ENCODE data around the gene AGR3. TPM values are rescaled to one million over a fixed set of nuclear protein-coding genes. Genes with fewer than 3 reads are reported as not detected.

The AGR3 gene
- total RNA-seq, result not detected

- Mint-ChIP-seq H3K4me1 (no peaks in the 10 kb centered on the region), H3K9me3 (no peaks in the 10 kb centered on the region), H3K4me3 (no peak within 1 kb of the TSS), H3K27ac (no peak within 1 kb of the TSS), H3K36me3 (ENCODE audit: low read depth) (no peaks in the 10 kb centered on the region), H3K27me3 (peaks cover 3% of the 10 kb centered on the region)
- ATAC-seq (replicated peaks), result no peak
These were observed at the start of gene AGR3 for GRCh38 chr7:16881844-16882243. AGR3 (minus strand) TSS chr7:16881983; CDS start chr7:16878618, 3,365 bp downstream.

- Mint-ChIP-seq H3K4me3 (no peak overlapping the region), H3K27ac (no peak overlapping the region), H3K27me3 (no peaks in the 10 kb centered on the region), H3K9me3 (no peaks in the 10 kb centered on the region), H3K4me1 (peaks cover 22% of the 10 kb centered on the region), H3K36me3 (ENCODE audit: low read depth) (no peaks in the 10 kb centered on the region)
- no peak for ATAC-seq (replicated peaks)
These were observed 49.2 kb upstream of the AGR3 start for GRCh38 chr7:16930946-16931345.

- Mint-ChIP-seq H3K36me3 (ENCODE audit: low read depth) (no peaks in the 10 kb centered on the region), H3K4me1 (peaks cover 22% of the 10 kb centered on the region), H3K9me3 (no peaks in the 10 kb centered on the region), H3K27ac (no peak overlapping the region), H3K27me3 (no peaks in the 10 kb centered on the region), H3K4me3 (no peak overlapping the region)
- ATAC-seq (replicated peaks), result no peak
These were observed 47.5 kb upstream of the AGR3 start for GRCh38 chr7:16929146-16929762.

GRCh38 chr7:16926861-16927260 lies 45.1 kb upstream of the AGR3 start:
- no peak for ATAC-seq (replicated peaks)

GRCh38 chr7:16926283-16926682 lies 44.5 kb upstream of the AGR3 start:
- Mint-ChIP-seq H3K27ac (no peak overlapping the region), H3K27me3 (no peaks in the 10 kb centered on the region), H3K4me1 (peaks cover 4% of the 10 kb centered on the region), H3K9me3 (no peaks in the 10 kb centered on the region), H3K4me3 (no peak overlapping the region), H3K36me3 (ENCODE audit: low read depth) (no peaks in the 10 kb centered on the region)
- ATAC-seq (replicated peaks), result peak; percentile 45

More at GRCh38 chr7:16926861-16927260, 45.1 kb upstream of the AGR3 start:
- H3K36me3 Mint-ChIP-seq (ENCODE audit: low read depth), result no peaks in the 10 kb centered on the region
- H3K4me3 Mint-ChIP-seq, result no peak overlapping the region
- no peaks in the 10 kb centered on the region for H3K9me3 Mint-ChIP-seq
- H3K4me1 Mint-ChIP-seq, result peaks cover 7% of the 10 kb centered on the region
- H3K27ac Mint-ChIP-seq, result no peak overlapping the region
- no peaks in the 10 kb centered on the region for H3K27me3 Mint-ChIP-seq

- Mint-ChIP-seq H3K36me3 (ENCODE audit: low read depth) (no peaks in the 10 kb centered on the region), H3K27me3 (no peaks in the 10 kb centered on the region), H3K27ac (no peak overlapping the region), H3K4me3 (no peak overlapping the region), H3K4me1 (no peaks in the 10 kb centered on the region), H3K9me3 (no peaks in the 10 kb centered on the region)
- no peak for ATAC-seq (replicated peaks)
These were observed 43.8 kb upstream of the AGR3 start for GRCh38 chr7:16925609-16926008.

- H3K4me1 Mint-ChIP-seq, result no peaks in the 10 kb centered on the region
- H3K36me3 Mint-ChIP-seq (ENCODE audit: low read depth), result no peaks in the 10 kb centered on the region
- no peaks in the 10 kb centered on the region for H3K27me3 Mint-ChIP-seq
- no peaks in the 10 kb centered on the region for H3K9me3 Mint-ChIP-seq
- H3K27ac Mint-ChIP-seq, result no peak overlapping the region
- no peak overlapping the region for H3K4me3 Mint-ChIP-seq
- ATAC-seq (replicated peaks), result peak; percentile 37
These were observed 41.2 kb upstream of the AGR3 start for GRCh38 chr7:16923019-16923418.

- no peaks in the 10 kb centered on the region for H3K36me3 Mint-ChIP-seq (ENCODE audit: low read depth)
- no peak overlapping the region for H3K27ac Mint-ChIP-seq
- no peaks in the 10 kb centered on the region for H3K4me1 Mint-ChIP-seq
- ATAC-seq (replicated peaks), result no peak
- H3K27me3 Mint-ChIP-seq, result no peaks in the 10 kb centered on the region
- H3K4me3 Mint-ChIP-seq, result no peak overlapping the region
- no peaks in the 10 kb centered on the region for H3K9me3 Mint-ChIP-seq
These were observed 40.0 kb upstream of the AGR3 start for GRCh38 chr7:16921644-16922257.

GRCh38 chr7:16921151-16921550 lies 39.4 kb upstream of the AGR3 start:
- no peak for ATAC-seq (replicated peaks)
- no peaks in the 10 kb centered on the region for H3K9me3 Mint-ChIP-seq
- no peaks in the 10 kb centered on the region for H3K27me3 Mint-ChIP-seq
- H3K4me3 Mint-ChIP-seq, result no peak overlapping the region
- H3K36me3 Mint-ChIP-seq (ENCODE audit: low read depth), result no peaks in the 10 kb centered on the region
- no peaks in the 10 kb centered on the region for H3K4me1 Mint-ChIP-seq
- no peak overlapping the region for H3K27ac Mint-ChIP-seq

GRCh38 chr7:16919440-16919839 lies 37.7 kb upstream of the AGR3 start:
- ATAC-seq (replicated peaks), result no peak
- Mint-ChIP-seq H3K27ac (no peak overlapping the region), H3K4me1 (no peaks in the 10 kb centered on the region), H3K4me3 (no peak overlapping the region), H3K36me3 (ENCODE audit: low read depth) (no peaks in the 10 kb centered on the region), H3K27me3 (no peaks in the 10 kb centered on the region), H3K9me3 (no peaks in the 10 kb centered on the region)

GRCh38 chr7:16918288-16918895 lies 36.6 kb upstream of the AGR3 start:
- no peak overlapping the region for H3K4me3 Mint-ChIP-seq
- H3K4me1 Mint-ChIP-seq, result no peaks in the 10 kb centered on the region
- H3K36me3 Mint-ChIP-seq (ENCODE audit: low read depth), result no peaks in the 10 kb centered on the region
- H3K9me3 Mint-ChIP-seq, result no peaks in the 10 kb centered on the region
- H3K27me3 Mint-ChIP-seq, result no peaks in the 10 kb centered on the region
- no peak overlapping the region for H3K27ac Mint-ChIP-seq
- ATAC-seq (replicated peaks), result no peak

GRCh38 chr7:16916738-16917137 lies 35.0 kb upstream of the AGR3 start:
- ATAC-seq (replicated peaks), result no peak
- no peaks in the 10 kb centered on the region for H3K36me3 Mint-ChIP-seq (ENCODE audit: low read depth)
- no peaks in the 10 kb centered on the region for H3K4me1 Mint-ChIP-seq
- H3K27ac Mint-ChIP-seq, result no peak overlapping the region
- H3K9me3 Mint-ChIP-seq, result no peaks in the 10 kb centered on the region
- no peaks in the 10 kb centered on the region for H3K27me3 Mint-ChIP-seq
- H3K4me3 Mint-ChIP-seq, result no peak overlapping the region

- ATAC-seq (replicated peaks), result no peak
- Mint-ChIP-seq H3K4me3 (no peak overlapping the region), H3K4me1 (no peaks in the 10 kb centered on the region)
These were observed 34.4 kb upstream of the AGR3 start for GRCh38 chr7:16916105-16916639.

GRCh38 chr7:16915405-16915804 lies 33.6 kb upstream of the AGR3 start:
- Mint-ChIP-seq H3K4me1 (no peaks in the 10 kb centered on the region), H3K36me3 (ENCODE audit: low read depth) (no peaks in the 10 kb centered on the region), H3K9me3 (no peaks in the 10 kb centered on the region), H3K27ac (no peak overlapping the region), H3K4me3 (no peak overlapping the region), H3K27me3 (no peaks in the 10 kb centered on the region)
- peak; percentile 67 for ATAC-seq (replicated peaks)

More at GRCh38 chr7:16916105-16916639, 34.4 kb upstream of the AGR3 start:
- Mint-ChIP-seq H3K27ac (no peak overlapping the region), H3K27me3 (no peaks in the 10 kb centered on the region), H3K9me3 (no peaks in the 10 kb centered on the region), H3K36me3 (ENCODE audit: low read depth) (no peaks in the 10 kb centered on the region)

GRCh38 chr7:16914771-16915170 lies 33.0 kb upstream of the AGR3 start:
- Mint-ChIP-seq H3K4me3 (no peak overlapping the region), H3K36me3 (ENCODE audit: low read depth) (no peaks in the 10 kb centered on the region), H3K9me3 (no peaks in the 10 kb centered on the region), H3K27me3 (peaks cover 1% of the 10 kb centered on the region), H3K27ac (no peak overlapping the region), H3K4me1 (no peaks in the 10 kb centered on the region)
- no peak for ATAC-seq (replicated peaks)
